A673 (cell line): ENCODE measurements around the gene KCTD12. TPM values are rescaled to one million over a fixed set of nuclear protein-coding genes. Genes with fewer than 3 reads are reported as not detected.

Source experiments
- BruUV-seq: library from RNA; stranded (reverse); fragments of 400-500 nt; replicated peaks from 2 replicates; lab custom pipeline; 2021; lab: Mats Ljungman, UMichigan
- CTCF ChIA-PET: fragments of 300-600 bp; sonication (Branson Sonifier 250); formaldehyde crosslinking; loops from one replicate; lab custom pipeline; 2022; ENCODE audit warnings: antibody characterized with exemption; lab: Charles Lee
- POLR2A ChIA-PET: fragments of 300-600 bp; sonication (Branson Sonifier 250); formaldehyde crosslinking; loops from one replicate; lab custom pipeline; 2022; ENCODE audit warnings: antibody characterized with exemption; ENCODE audit not compliant: low non-redundant PET; lab: Charles Lee
- DNase-seq: peaks from one replicate; pipeline ENCODE4 v3.0.0-alpha.2; 2015; ENCODE audit warnings: low spot score
- H3K27ac ChIP-seq: fragments of 200-600 bp; sonication (generic); 2 replicates; pipeline ENCODE4 v1.5.1; 2016; ENCODE audit warnings: mixed run types, low read depth, mild to moderate bottlenecking, mixed read lengths, antibody characterized with exemption, low read length; ENCODE audit not compliant: poor library complexity, severe bottlenecking
- H3K27me3 ChIP-seq: fragments of 200-600 bp; sonication (generic); replicated peaks from 2 replicates; pipeline ENCODE4 v1.6.1; 2017; ENCODE audit warnings: mixed run types, low read depth, mild to moderate bottlenecking, mixed read lengths, antibody characterized with exemption, low read length; ENCODE audit not compliant: insufficient read depth, poor library complexity
- H3K36me3 ChIP-seq: fragments of 200-600 bp; sonication (generic); 2 replicates; pipeline ENCODE4 v1.6.1; 2016; ENCODE audit warnings: mixed run types, mild to moderate bottlenecking, mixed read lengths, antibody characterized with exemption, low read length; ENCODE audit not compliant: insufficient read depth, poor library complexity, severe bottlenecking
- H3K4me1 ChIP-seq: fragments of 200-600 bp; sonication (generic); 2 replicates; pipeline ENCODE4 v1.6.1; 2017; ENCODE audit warnings: mixed run types, mild to moderate bottlenecking, mixed read lengths, antibody characterized with exemption, low read length; ENCODE audit not compliant: insufficient read depth, poor library complexity, severe bottlenecking
- H3K4me3 ChIP-seq: fragments of 200-600 bp; sonication (generic); 2 replicates; pipeline ENCODE4 v1.5.1; 2016; ENCODE audit warnings: low read depth, mixed run types, mild to moderate bottlenecking, mixed read lengths, low read length; ENCODE audit not compliant: poor library complexity, severe bottlenecking
- H3K9me3 ChIP-seq: fragments of 200-600 bp; sonication (generic); 2 replicates; pipeline ENCODE4 v1.6.1; 2016; ENCODE audit warnings: mixed run types, low read depth, mild to moderate bottlenecking, mixed read lengths, antibody characterized with exemption, low read length; ENCODE audit not compliant: poor library complexity, severe bottlenecking
- EZH2 ChIP-seq: fragments of 200-600 bp; sonication (generic); IDR thresholded peaks from 2 replicates; pipeline ENCODE4 v1.6.1; 2017; ENCODE audit warnings: borderline replicate concordance, low read depth, mild to moderate bottlenecking, mixed read lengths, antibody characterized with exemption, low read length; ENCODE audit not compliant: poor library complexity, severe bottlenecking
- intact Hi-C: fragments of 100-400 bp; cut with micrococcal nuclease; formaldehyde crosslinking; loops from one replicate; pipeline ENCODE4 v1.10.0; 2022; ENCODE audit not compliant: unreplicated experiment
- total RNA-seq: library from RNA; stranded (reverse); gene quantifications from 2 replicates; pipeline ENCODE4 v1.2.3, GENCODE V29; 2021
- TF ChIP-seq, protein P1 (sequence below): fragments of 300-800, 200-600 bp; sonication (generic); conservative IDR thresholded peaks from 2 replicates; pipeline ENCODE4 v1.5.1; 2017; ENCODE audit warnings: low read depth, mild to moderate bottlenecking, antibody characterized with exemption, low read length, moderate library complexity, mixed read lengths

Gene KCTD12
- total RNA-seq, 1 experiment from 2014 or later, result 3.5 TPM

DNA sequence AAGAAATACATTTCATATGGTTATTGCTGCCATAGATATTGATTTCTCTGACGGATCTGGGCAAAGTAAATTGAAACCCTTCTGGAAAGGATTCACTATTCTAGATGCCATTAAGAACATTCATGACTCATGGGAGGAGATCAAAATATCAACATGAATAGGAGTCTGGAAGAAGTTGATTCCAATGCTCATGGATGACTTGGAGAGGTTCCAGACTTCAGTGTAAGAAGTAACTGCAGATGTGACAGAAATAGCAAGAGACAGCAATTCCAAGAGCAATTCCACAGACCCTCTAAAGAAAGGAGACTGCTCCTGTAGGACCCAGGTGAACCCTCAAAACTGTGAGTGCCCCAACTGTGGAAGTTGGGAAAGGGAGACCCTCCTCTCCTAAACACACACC is 30.9 kb upstream of the KCTD12 start:
- H3K27ac ChIP-seq, result no peak overlapping the region
- BruUV-seq, result no TSS peak
- ChIA-PET CTCF (no interaction called here), POLR2A (no interaction called here)
- no peak overlapping the region for H3K4me3 ChIP-seq
- TF ChIP-seq, protein P1, sequence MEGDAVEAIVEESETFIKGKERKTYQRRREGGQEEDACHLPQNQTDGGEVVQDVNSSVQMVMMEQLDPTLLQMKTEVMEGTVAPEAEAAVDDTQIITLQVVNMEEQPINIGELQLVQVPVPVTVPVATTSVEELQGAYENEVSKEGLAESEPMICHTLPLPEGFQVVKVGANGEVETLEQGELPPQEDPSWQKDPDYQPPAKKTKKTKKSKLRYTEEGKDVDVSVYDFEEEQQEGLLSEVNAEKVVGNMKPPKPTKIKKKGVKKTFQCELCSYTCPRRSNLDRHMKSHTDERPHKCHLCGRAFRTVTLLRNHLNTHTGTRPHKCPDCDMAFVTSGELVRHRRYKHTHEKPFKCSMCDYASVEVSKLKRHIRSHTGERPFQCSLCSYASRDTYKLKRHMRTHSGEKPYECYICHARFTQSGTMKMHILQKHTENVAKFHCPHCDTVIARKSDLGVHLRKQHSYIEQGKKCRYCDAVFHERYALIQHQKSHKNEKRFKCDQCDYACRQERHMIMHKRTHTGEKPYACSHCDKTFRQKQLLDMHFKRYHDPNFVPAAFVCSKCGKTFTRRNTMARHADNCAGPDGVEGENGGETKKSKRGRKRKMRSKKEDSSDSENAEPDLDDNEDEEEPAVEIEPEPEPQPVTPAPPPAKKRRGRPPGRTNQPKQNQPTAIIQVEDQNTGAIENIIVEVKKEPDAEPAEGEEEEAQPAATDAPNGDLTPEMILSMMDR, result no peak
- no peaks in the 10 kb centered on the region for H3K36me3 ChIP-seq
- no peaks in the 10 kb centered on the region for H3K27me3 ChIP-seq
- intact Hi-C loops, result no loop called here
- no peaks in the 10 kb centered on the region for H3K4me1 ChIP-seq
- DNase-seq, result no peak
- no peaks in the 10 kb centered on the region for H3K9me3 ChIP-seq

DNA sequence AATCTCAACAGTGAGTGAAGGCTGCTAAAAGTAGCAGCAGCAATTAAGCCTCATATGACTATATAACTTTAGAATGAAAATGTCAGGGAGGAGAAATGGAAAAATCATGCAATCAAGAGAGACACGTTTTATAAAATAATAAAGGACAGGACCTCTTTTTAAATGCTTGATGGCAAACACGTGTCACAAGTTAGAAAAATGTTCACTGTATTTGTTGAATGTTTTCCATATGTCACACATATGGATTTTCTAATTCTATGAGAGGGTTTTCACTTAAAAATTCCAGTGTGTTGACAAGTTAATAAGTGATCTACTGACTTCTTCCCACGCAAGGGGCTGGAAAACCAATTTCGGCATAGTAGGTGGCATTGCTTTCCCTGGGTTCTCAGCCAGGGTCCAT is 27.7 kb upstream of the KCTD12 start:
- TF ChIP-seq, protein P1, result no peak
- no peak for TF ChIP-seq EZH2
- no peak for DNase-seq
- Histone ChIP-seq H3K4me1 (no peaks in the 10 kb centered on the region), H3K9me3 (no peaks in the 10 kb centered on the region), H3K27me3 (no peaks in the 10 kb centered on the region), H3K4me3 (no peak overlapping the region), H3K27ac (no peak overlapping the region), H3K36me3 (no peaks in the 10 kb centered on the region)
- BruUV-seq, result no TSS peak
- CTCF ChIA-PET, result no interaction called here
- POLR2A ChIA-PET, result no interaction called here
- intact Hi-C loops, result no loop called here

DNA sequence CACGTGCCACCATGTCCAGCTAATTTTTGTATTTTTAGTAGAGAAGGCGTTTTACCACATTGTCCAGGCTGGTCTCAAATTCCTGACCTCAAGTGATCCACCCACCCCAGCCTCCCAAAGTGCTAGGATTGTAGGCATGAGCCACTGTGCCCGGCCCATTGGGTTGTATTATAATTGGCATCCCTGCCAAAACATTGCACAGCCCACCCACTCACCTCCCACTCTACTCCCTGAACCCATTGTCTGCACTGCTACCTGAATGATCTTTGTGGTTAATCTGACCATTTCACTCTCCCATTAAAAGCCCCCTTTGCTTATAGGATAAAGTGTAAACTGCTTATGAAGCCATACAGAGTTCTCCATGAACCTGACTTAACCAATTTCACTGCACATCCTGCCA is 26.3 kb upstream of the KCTD12 start:
- POLR2A ChIA-PET, result no interaction called here
- CTCF ChIA-PET, result no interaction called here
- no peaks in the 10 kb centered on the region for H3K9me3 ChIP-seq

More for the DNA sequence above, 26.3 kb upstream of the KCTD12 start:
- Histone ChIP-seq H3K36me3 (no peaks in the 10 kb centered on the region), H3K27ac (no peak overlapping the region), H3K4me1 (no peaks in the 10 kb centered on the region), H3K4me3 (no peak overlapping the region), H3K27me3 (no peaks in the 10 kb centered on the region)
- TF ChIP-seq EZH2, result no peak
- TF ChIP-seq, protein P1, result no peak
- no TSS peak for BruUV-seq
- no peak for DNase-seq
- intact Hi-C loops, result no loop called here
